Measurements from ENCODE around the gene LYPLAL1. TPM values are rescaled to one million over a fixed set of nuclear protein-coding genes. Genes with fewer than 3 reads are reported as not detected.
A peak's percentile ranks its signal among the peaks of the same experiment; 100 is the strongest.

Gene LYPLAL1
- total and polyA plus RNA-seq, 2 of the 4 experiments (the other 2 are of a cell fraction), result 4.8 to 7.5 TPM

GRCh38 chr1:219171192-219171935, 2.3 kb upstream of the LYPLAL1 start:
- H3K36me3 ChIP-seq (ENCODE audit: control insufficient read depth, insufficient read depth, low read length), result no peaks in the 10 kb centered on the region
- no CpG with 5 or more reads among the region's 1 CpG for WGBS, 2 experiments (ENCODE audit: extremely low coverage in 2 of 2, insufficient read length in 1 of 2)
- no peak overlapping the region for H2AFZ ChIP-seq (replicated peaks; ENCODE audit: low read length, poor library complexity)
- in situ Hi-C loops (cut with MboI; ENCODE audit: low sequenced_read_pairs) (loop anchor here (10.0 kb wide), 1 partner anchor 827 kb away; the partner anchor contains the start of gene TGFB2), dilution Hi-C loops (cut with HindIII; ENCODE audit: low sequenced_read_pairs, unreplicated experiment) (no loop called here), intact Hi-C loops (cut with micrococcal nuclease) (loop anchor here (5.0 to 10.0 kb wide), 4 partner anchors 104 to 824 kb away; partner anchors contain the start of gene TGFB2)
- H4K5ac ChIP-seq (ENCODE audit: low read depth, low read length), result no peak overlapping the region
- no peak overlapping the region for H2BK5ac ChIP-seq (ENCODE audit: low read depth, low read length, poor library complexity, severe bottlenecking)
- TF ChIP-seq POLR2A (IDR thresholded peaks at IDR 0.05; ENCODE audit: low read depth, low read length) (no peak), RAD21 (IDR thresholded peaks at IDR 0.05; ENCODE audit: low read length) (no peak), USF2 (IDR thresholded peaks at IDR 0.05; ENCODE audit: low read depth, low read length) (no peak), CEBPB (IDR thresholded peaks at IDR 0.05; ENCODE audit: low read depth, low read length) (peak; percentile 76), RCOR1 (IDR thresholded peaks at IDR 0.05; ENCODE audit: insufficient replicate concordance, low read length) (no peak), MAZ (IDR thresholded peaks at IDR 0.05; ENCODE audit: borderline replicate concordance, low read depth, low read length) (no peak), CHD1 (IDR thresholded peaks at IDR 0.05; ENCODE audit: low read depth, low read length) (no peak), CTCF (conservative IDR thresholded peaks at IDR 0.05; ENCODE audit: low read depth, low read length) (no peak), RFX5 (IDR thresholded peaks at IDR 0.05; ENCODE audit: low read depth, low read length) (no peak)
- no peak overlapping the region for H3K4me2 ChIP-seq (ENCODE audit: low read depth, low read length)
- no peak overlapping the region for H3K14ac ChIP-seq (replicated peaks; ENCODE audit: low read depth, low read length)
- no peak overlapping the region for H2BK15ac ChIP-seq (ENCODE audit: low read depth, low read length)
- no peak overlapping the region for H3K23ac ChIP-seq (ENCODE audit: low read depth, low read length)
- CTCF ChIA-PET, result no interaction called here
- no peaks in the 10 kb centered on the region for H4K20me1 ChIP-seq (ENCODE audit: insufficient read depth, low read length)
- no peak overlapping the region for H2BK20ac ChIP-seq (ENCODE audit: low read depth, low read length)
- no peak overlapping the region for H2BK120ac ChIP-seq (ENCODE audit: low read depth, low read length)
- 0 out of 2 replicates have a peak, but pooled peaks cover 2% of the 10 kb centered on the region for H3K9me1 ChIP-seq (ENCODE audit: insufficient read depth, low read length)
- peaks cover 6% of the 10 kb centered on the region for H3K4me1 ChIP-seq (ENCODE audit: control insufficient read depth, insufficient read depth, low read length)
- H3K56ac ChIP-seq (ENCODE audit: extremely low read depth, insufficient read depth, low read length), result no peak overlapping the region
- H3K79me1 ChIP-seq (ENCODE audit: low read depth in 1 of 2, low read length in 2 of 2), result peaks cover 10 to 18% of the 10 kb centered on the region in 2 experiments; a peak in 3 of 4 replicates
- no peak overlapping the region for H2AK5ac ChIP-seq (ENCODE audit: low read depth, low read length)
- no peaks in the 10 kb centered on the region for H3K9me3 ChIP-seq (ENCODE audit: control insufficient read depth, insufficient read depth, low read length)
- BruUV-seq (replicated peaks), result no TSS peak
- H3K27ac ChIP-seq (ENCODE audit: insufficient read depth, low read length), result no peak overlapping the region
- H3K4ac ChIP-seq (ENCODE audit: low read depth, low read length), result no peak overlapping the region
- POLR2A ChIA-PET (ENCODE audit: unreplicated experiment), result no interaction called here
- no peak overlapping the region for H3K18ac ChIP-seq (ENCODE audit: low read depth, low read length)
- H3K4me3 ChIP-seq (ENCODE audit: insufficient read depth, low read depth, low read length), result no peak overlapping the region
- DNase-seq (peak; percentile 24), ATAC-seq (ENCODE audit: low read depth) (no peak)
- H4K91ac ChIP-seq (ENCODE audit: insufficient read depth, low read depth, low read length), result no peak overlapping the region
- H4K8ac ChIP-seq (ENCODE audit: low read depth in 2 of 2, low read length in 2 of 2), result no peak overlapping the region
- H2AK9ac ChIP-seq (replicated peaks; ENCODE audit: low read depth, low read length, poor library complexity), result no peak overlapping the region
- no peak overlapping the region for H3K9ac ChIP-seq (ENCODE audit: low read depth, low read length)
- H3K27me3 ChIP-seq (ENCODE audit: control insufficient read depth, insufficient read depth, low read length), result no peaks in the 10 kb centered on the region

Measured in IMR-90 (cell line).